Skin epidermis (tissue), 12 donors: ENCODE data around the gene FAAP100.
"Not testable (repeated sequence)": the region's sequence is repeated elsewhere in the genome, so short reads cannot be mapped to it uniquely, and the experiment has no call there.

Source experiments
- H3K27ac ChIP-seq, 21 experiments: fragments of 200-600 bp; sonication (generic) in 11 of 21; one replicate each; pipeline ENCODE4 v1.5.0; 2020; ENCODE audit warnings: mild to moderate bottlenecking in 3 of 21, inconsistent platforms in 2 of 21, moderate library complexity in 2 of 21
- H3K4me3 ChIP-seq, 7 experiments: fragments of 200-600 bp; sonication (generic) in 2 of 7; one replicate each; pipeline ENCODE4 v1.5.0; 2020; ENCODE audit warnings: inconsistent platforms in 2 of 7, mild to moderate bottlenecking in 2 of 7, moderate library complexity in 1 of 7

The FAAP100 gene, protein sequence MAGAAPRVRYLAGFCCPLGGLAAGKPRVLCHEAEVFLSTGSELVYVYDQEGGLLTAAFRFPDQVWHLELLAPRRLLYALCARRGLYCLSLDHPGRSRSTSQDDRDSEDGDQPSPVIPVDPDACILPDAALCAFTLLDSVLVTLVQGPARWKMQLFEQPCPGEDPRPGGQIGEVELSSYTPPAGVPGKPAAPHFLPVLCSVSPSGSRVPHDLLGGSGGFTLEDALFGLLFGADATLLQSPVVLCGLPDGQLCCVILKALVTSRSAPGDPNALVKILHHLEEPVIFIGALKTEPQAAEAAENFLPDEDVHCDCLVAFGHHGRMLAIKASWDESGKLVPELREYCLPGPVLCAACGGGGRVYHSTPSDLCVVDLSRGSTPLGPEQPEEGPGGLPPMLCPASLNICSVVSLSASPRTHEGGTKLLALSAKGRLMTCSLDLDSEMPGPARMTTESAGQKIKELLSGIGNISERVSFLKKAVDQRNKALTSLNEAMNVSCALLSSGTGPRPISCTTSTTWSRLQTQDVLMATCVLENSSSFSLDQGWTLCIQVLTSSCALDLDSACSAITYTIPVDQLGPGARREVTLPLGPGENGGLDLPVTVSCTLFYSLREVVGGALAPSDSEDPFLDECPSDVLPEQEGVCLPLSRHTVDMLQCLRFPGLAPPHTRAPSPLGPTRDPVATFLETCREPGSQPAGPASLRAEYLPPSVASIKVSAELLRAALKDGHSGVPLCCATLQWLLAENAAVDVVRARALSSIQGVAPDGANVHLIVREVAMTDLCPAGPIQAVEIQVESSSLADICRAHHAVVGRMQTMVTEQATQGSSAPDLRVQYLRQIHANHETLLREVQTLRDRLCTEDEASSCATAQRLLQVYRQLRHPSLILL

DNA sequence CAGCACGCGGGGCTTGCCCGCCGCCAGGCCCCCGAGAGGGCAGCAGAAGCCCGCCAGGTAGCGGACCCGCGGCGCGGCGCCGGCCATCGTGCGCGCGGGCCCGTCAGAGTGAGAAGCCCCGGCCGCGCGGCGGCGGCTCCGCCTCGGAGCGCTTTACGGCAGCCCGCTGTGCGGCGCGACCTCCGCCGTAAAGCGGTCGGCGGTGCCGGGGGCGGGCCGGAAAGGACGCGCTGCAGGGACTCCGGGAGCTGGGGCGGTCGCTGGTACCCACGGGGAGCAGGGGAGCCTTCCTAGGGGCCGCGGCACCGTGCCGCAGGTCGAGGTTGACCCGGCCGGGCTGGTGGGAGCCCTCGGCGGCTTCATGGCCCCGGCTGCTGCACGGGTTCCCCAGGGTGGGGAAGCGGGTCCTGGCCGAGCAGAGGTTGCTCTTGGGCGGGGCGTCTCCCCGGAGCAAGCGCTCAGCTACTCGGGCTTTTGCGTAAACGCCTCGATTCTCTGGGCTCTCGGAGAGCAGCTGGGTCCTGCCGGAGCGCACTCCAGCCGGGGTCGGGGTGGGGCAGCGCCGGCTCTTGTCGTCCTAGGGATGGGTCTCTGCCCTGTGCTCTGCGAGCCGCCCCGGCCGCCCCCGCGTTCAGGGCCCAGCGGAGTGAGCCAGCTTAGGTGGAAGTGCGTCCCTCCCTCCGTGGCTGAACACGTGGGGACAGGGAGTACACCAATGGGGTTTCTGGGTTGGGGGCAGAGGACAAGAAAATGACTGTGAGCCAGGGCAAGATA, at the start of gene FAAP100:
FAAP100 (minus strand) TSS at position 110 of the 774 bp plus-strand sequence; CDS start at position 87, 23 bp downstream.
- H3K4me3 ChIP-seq = peak within 1 kb of the TSS; percentile 65 to 98 (median 85)
- peak within 1 kb of the TSS; percentile 69 to 95 (median 91) for H3K27ac ChIP-seq

DNA sequence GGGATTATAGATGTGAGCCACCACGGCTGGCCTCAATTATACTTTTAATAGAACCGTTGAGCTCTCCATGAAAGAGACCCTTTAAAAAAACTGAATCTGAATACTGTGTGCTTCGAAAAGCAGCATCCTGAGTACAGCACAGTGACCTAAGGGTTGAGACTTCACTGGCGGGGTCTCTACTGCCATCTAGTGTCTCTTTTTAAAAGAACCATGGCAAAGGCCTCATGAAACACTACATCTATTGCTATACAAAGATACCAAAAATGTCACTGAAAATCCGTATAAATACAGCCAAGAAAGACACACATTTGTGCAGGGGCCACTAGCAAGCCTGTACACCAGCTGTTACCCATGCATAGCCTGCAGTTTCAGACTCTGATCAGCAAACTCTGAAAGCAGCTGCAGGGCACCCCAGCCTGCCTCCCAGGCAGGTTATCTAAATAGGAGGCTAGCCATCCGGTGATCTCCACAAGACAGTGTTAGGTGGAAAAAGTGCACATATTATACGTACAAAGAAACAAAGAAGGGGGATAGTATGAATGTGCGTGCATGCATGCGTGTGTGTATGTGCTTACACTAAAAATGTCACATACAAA, 49.5 kb upstream of the FAAP100 start:
- no peak overlapping the region for H3K27ac ChIP-seq

DNA sequence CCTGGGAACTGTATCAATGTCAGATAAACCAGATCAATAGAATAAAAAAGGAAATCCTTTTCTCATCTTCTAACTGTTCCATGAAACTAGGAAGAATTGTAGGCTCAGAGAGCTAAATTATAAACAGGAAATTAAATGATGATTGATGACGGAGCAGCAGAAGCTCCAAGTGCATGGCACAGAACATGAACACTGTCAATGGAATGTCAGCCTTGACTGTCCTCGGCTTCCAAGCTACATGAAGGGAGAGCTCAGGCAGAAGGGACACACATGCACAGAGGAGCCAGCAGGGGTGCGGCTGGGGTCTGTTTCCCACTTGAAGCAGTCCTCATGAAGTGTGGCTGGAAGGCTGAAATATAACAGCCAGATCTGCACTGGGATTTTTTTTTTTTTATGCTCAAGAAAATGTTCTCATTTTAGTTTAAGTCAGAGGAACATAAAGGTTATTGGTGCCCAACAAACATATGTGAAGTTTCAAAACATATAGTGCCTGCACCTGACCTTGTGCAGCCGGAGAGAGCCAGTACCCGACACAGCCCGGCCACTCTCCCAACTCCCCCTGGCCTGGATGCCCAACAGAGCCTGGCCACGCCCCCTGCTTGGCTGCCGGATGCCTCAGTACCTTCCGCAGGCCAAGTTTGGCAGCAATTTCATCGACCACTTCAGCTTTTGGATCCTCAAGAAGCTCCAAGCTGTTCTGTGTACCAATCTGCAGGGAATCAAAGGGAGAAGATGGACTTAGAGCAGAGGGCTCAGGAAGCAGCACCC, 47.8 kb upstream of the FAAP100 start:
- no peak overlapping the region for H3K4me3 ChIP-seq
- no peak overlapping the region for H3K27ac ChIP-seq

More for the DNA sequence above, 49.5 kb upstream of the FAAP100 start:
- no peak overlapping the region for H3K4me3 ChIP-seq

DNA sequence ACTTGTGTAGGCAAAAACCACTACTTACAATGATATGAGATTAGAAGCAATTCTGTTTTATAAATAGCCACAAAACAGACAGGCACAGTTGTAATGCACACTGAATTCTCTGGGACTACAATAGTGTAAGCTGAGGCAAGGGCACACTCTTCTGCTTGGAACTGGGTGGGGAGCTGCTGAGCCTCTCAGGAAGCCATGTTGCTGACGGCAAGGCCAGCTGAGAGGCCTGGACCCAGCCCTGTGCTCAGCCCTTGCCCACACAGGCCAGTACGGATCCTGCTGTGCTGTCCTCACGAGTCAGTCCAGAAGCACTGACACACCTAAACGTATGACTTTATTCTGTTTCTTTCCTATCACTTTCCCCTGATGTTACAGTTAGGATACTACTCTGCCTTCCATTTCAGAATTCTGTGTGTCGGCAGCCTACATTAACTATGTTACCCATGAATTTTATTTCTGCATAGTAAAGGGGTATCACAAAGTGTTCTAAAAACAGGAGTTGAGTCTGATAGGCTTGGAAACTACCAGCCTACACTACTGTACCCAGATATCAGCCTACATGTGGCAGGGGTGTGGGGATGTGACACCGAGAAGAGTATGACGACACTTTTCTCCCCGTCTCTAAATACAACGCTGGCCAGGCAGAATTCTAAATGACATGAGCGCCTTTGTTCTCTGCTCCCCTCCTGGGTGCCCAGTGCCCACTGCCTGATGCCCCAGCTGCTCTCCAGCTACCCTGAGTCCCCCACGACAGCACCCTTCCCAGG, 41.1 kb upstream of the FAAP100 start:
- H3K27ac ChIP-seq = no peak overlapping the region

DNA sequence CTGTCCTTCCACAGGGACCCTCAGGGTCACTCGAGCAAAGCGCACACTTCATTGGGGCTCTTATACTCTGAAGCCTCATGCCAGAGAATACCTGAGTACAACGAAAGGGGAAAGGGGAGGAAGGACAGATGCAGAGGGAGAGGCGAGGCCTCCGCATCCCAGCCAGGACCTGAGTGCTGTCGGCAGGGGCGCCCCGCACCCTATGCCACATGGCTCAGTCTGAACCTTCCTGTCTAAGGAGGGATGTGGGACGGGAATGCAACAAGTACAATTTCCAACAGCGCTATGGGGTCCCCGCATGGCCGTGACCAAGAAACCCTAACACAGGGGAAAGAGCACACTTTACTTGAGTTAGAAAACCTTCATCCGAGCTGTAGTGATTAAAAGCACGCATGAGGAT, 39.8 kb upstream of the FAAP100 start:
- no peak overlapping the region for H3K27ac ChIP-seq
- no peak overlapping the region for H3K4me3 ChIP-seq

More for the DNA sequence above, 41.1 kb upstream of the FAAP100 start:
- no peak overlapping the region for H3K4me3 ChIP-seq

DNA sequence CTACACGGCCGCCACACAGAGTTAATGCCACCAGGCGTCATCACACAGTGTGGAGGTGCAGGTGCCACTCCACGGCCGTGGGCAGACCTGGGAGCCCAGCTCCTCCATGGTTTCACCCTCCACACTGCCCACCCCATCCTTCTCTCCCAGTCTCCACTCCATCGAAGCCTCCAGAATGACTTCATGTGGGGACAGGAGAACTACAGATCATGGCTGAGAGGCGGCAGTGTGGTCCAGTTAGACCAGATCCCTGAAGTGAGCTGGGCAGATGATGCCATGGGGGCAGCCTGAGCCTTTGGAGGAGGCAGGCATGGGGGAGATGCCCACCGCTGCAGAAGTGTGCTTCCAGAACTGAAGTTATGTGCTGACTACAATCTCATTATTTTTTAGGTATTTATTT, 38.0 kb upstream of the FAAP100 start:
- H3K27ac ChIP-seq = no peak overlapping the region
- no peak overlapping the region for H3K4me3 ChIP-seq

DNA sequence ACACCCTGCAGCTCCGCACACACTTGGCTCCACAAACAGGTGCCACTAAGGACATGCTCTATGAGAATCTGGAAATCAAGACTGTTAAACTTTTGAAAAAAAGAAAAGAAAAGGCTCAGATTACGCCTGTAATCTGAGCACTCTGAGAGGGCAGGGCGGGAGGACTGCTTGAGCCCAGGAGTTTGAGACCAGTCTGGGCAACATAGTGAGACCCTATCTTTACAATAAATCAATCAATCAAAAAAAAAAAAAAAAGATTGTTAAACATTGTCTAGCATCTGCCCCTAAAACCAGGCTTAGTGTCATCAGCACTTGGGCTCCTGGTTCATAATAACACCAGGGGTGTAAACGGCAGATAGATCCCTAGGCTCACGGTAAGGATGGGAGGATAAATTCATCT, 37.5 kb upstream of the FAAP100 start:
- H3K27ac ChIP-seq = no peak overlapping the region
- H3K4me3 ChIP-seq = no peak overlapping the region

DNA sequence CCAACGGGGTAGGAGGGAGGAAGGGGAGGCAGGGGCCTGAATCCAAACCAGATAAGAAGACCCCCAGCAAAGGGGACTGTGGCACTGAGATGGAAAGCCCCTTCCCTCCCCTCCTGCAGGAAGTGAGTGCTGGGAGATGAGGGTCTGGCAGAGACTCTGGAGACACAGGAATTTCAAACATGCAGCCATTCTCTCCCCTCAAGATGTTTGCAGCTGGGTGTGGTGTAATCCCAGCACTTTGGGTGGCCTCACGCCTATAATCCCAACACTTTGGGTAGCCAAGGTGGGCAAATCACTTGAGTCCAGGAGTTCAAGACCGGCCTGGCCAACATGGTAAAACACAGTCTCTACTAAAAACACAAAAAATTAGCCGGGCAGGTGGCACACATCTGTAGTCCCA, 33.9 kb upstream of the FAAP100 start:
- no peak overlapping the region for H3K27ac ChIP-seq
- H3K4me3 ChIP-seq = no peak overlapping the region

DNA sequence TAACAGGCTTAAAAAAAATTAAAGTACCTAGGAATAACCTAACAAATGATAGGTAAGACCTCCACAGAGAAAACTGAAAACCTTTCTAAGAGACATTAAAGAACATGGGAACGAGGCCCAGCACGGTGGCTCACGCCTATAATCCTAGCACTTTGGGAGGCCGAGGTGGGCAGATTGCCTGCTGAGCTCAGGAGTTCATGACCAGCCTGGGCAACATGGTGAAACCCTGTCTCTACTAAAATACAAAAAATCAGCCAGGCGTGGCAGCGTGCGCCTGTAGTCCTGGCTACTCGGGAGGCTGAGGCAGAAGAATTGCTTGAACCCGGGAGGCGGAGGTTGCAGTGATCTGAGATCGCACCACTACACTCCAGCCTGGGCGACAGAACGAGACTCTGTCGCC, 32.6 kb upstream of the FAAP100 start:
- H3K27ac ChIP-seq, H3K4me3 ChIP-seq: not testable (repeated sequence)

DNA sequence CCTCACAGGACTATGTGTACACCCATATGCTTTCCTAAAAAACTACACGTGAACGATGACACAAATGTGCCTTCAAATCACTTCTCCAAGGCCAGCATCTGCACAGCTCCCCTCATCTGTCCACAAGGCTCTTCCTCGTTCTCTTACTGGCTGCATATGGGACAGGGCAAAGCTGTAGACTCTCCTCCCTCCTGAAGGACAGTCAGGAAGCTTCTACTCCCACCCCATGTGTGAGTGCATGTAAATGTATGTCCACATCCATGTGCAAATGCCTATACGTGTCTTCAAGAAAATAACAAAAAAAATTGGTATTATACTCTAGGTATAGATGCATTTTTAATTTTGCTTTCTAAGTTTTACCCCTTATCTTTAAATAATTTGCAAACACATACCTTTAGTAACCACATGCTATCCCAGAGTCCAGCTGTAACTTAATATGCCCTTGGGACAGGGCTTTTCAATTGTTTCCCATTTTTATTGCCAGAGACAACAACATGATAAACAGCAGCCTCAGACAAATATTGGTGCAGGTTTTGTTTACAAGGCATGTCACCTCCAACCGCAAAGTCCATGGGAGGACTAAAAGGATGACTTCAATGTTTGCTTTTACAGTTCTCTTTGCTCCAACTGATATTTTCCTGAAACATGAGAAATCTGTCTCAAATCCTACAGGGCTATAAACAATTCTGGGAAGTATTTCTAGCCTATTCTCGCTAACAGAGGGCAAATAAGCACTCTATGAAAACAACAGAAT, 31.6 kb upstream of the FAAP100 start:
- H3K4me3 ChIP-seq = no peak overlapping the region
- no peak overlapping the region for H3K27ac ChIP-seq

DNA sequence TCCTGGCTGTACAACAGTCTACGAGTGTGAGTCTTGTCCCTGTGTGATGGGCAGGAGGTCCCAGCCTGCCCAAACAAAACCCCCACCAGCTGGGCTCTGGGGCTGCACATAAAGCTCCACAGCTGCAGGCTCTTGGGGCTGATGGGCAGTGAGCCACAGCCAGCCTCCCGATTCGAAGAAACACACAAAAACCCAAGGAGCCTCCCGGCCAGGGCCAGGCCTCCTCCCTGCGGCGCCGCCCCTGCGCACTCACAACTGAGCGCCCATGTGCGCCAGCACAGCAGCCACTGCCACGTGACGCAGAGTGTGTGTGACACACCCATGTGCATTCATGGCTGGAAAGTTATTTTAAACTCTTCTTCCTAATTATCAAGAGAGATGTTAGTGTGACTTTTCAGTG, 30.6 kb upstream of the FAAP100 start:
- Histone ChIP-seq H3K4me3 (no peak overlapping the region), H3K27ac (no peak overlapping the region)

DNA sequence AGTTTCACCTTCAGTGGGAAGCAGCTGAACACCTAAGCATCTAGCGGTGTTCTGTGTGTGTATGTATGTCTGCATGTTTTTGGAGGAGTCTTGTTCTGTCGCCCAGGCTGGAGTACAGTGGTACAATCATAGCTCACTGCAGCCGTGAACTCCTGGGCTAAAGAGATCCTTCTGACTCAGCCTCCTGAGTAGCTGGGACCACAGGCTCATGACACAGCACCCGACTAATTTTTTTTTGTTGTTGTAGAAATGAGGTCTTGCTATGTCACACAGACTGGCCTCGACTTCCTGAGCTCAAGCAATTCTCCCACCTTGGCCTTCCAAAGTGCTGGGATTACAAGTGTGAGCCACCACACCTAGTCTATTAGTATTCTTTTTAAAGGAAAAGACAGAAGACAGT, 30.2 kb upstream of the FAAP100 start:
- H3K27ac ChIP-seq = no peak overlapping the region
- H3K4me3 ChIP-seq = no peak overlapping the region

DNA sequence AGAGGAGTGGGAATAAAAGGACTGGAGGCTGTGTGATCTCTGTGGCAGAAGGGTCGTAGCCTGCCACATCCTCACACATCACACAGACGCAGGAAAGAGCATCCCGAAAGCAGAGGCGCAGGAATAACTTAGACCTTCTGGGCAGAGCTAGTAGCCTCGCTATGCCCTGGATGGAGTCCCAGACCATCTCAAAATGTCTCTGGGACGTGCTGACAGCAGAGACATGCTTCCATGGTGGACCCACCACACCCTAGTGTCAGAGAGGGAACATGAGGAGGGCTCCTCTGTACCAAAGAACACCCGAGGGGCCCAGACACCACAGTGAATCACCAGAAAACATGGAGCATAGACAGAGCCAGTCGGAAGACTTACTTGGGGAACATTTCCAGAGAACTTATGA, 29.6 kb upstream of the FAAP100 start:
- Histone ChIP-seq H3K4me3 (no peak overlapping the region), H3K27ac (peak overlapping the region in 2 of 21 experiments; percentile 0 to 10)

DNA sequence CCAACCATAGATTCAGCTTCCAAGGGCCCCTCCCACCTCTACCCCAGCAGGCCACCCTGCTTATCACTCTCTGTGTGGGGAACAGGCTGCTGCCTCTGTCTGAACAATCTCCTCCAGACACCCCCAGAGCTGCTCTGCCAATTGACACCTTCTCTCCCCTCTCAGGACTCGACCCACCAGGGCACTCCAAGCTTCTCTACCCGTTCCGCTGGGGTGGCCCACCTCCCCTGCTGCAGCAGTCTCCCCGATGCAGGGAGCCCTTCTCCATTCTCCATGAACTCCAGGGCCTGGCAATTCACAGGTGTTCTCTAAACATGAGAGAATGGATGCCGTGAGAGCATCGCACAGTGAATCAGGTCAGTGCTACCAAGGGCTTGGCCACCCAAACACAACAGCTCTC, 28.3 kb upstream of the FAAP100 start:
- H3K27ac ChIP-seq = no peak overlapping the region
- no peak overlapping the region for H3K4me3 ChIP-seq

DNA sequence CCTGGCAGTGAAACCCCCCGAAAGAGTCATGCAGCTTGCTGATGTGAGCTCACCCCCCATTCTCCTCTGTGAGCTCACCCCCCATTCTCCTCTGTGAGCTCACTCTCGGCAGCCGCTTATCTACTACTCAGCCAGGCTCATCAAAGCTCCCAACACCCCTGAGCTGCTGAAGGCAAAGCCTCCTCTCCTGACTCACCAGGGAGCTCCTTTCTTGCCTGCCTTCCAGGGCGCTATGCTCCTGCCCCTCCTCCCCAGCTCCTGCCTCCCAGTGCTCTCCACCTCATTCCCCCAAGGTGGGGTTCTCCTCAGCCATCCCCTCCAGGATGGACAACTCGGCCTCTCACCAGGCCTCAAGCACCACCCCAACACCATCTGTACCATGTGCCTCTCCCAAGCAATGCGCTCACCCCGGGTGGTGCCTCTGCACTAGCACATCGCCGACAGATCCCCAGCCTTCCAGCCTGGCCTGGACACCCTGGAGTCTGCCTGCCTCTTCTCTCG, 27.7 kb upstream of the FAAP100 start:
- H3K27ac ChIP-seq = no peak overlapping the region

DNA sequence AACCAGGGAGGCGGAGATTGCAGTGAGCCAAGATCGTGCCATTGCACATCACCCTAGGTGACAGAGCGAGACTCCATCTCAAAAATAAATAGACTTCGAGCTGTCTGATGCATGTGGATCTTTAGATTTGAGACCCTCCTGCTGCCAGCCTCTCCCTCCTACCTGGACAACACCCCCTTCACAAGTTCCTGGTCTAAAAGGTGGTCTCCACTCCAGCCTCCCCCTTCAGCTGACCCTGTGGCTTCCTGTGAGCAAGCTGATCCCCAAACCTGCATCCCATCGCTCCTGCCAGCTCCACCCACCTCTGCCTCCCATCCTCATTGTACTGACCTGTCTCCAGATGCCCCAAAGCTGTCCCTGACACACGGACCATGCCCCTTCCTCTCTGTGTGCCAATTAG, 27.1 kb upstream of the FAAP100 start:
- Histone ChIP-seq H3K4me3 (no peak overlapping the region), H3K27ac (no peak overlapping the region)

More for the DNA sequence above, 27.7 kb upstream of the FAAP100 start:
- H3K4me3 ChIP-seq = no peak overlapping the region

DNA sequence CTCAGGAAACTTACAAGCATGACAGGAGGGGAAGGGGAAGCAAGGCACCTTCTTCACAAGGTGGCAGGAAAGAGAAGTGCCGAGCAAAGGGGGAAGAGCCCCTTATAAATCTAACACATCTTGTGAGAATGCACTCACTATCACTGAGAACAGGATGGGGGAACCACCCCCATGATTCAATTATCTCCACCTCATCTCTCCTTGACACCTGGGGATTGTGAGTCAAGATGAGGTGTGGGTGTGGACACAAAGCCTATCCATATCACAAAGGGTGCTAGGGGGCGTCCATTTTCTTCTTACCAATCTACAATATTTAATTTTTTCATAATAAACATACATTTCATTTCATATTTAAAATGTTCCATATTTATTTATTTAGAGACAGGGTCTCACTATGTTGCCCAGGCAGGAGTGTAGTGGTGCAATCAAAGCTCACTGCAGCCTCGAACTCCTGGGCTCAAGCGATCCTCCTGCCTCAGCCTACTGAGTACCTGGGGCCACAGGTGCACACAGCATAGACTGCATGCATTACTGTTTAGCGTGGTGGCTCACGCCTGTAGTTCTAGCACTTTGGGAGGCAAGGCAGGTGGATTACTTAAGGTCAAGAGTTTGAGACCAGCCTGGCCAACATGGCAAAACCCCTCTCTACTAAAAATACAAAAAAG, 26.5 kb upstream of the FAAP100 start:
- Histone ChIP-seq H3K27ac (no peak overlapping the region), H3K4me3 (no peak overlapping the region)
